NCI-H510A treated with DMSO at 0.1 percent for 48 hours (cell line): Measurements from ENCODE around the gene RHBDL2.
"Not testable (repeated sequence)": the region's sequence is repeated elsewhere in the genome, so short reads cannot be mapped to it uniquely, and the experiment has no call there.

Source experiments
- DNase-seq: peaks from one replicate; lab custom pipeline; 2025; lab: John Stamatoyannopoulos, UW

RHBDL2 gene

GRCh38 chr1:38932571-38932970, 9.1 kb downstream of the RHBDL2 start:
- no peak for DNase-seq

- DNase-seq, result no peak
Measured at GRCh38 chr1:38929476-38929875, 12.2 kb downstream of the RHBDL2 start.

GRCh38 chr1:38929054-38929453, 12.6 kb downstream of the RHBDL2 start:
- no peak for DNase-seq

GRCh38 chr1:38926091-38926490, 15.5 kb downstream of the RHBDL2 start:
- DNase-seq, result no peak

- no peak for DNase-seq
Measured at GRCh38 chr1:38925391-38925790, 16.2 kb downstream of the RHBDL2 start.

GRCh38 chr1:38923607-38924006, 18.0 kb downstream of the RHBDL2 start:
- DNase-seq, result no peak

GRCh38 chr1:38919130-38919529, 22.5 kb downstream of the RHBDL2 start:
- DNase-seq, result peak; percentile 75

GRCh38 chr1:38918568-38918967, 23.1 kb downstream of the RHBDL2 start:
- DNase-seq, result no peak

GRCh38 chr1:38917772-38918171, 23.9 kb downstream of the RHBDL2 start:
- DNase-seq, result no peak

GRCh38 chr1:38917337-38917736, 24.3 kb downstream of the RHBDL2 start:
- DNase-seq, result no peak

- DNase-seq, result no peak
Measured at GRCh38 chr1:38915352-38915948, 26.2 kb downstream of the RHBDL2 start.

GRCh38 chr1:38914908-38915307, 26.7 kb downstream of the RHBDL2 start:
- DNase-seq, result not testable (repeated sequence)

GRCh38 chr1:38908821-38909220, 32.8 kb downstream of the RHBDL2 start:
- no peak for DNase-seq

GRCh38 chr1:38905985-38906384, 35.6 kb downstream of the RHBDL2 start:
- DNase-seq, result no peak

GRCh38 chr1:38899560-38899959, 42.1 kb downstream of the RHBDL2 start:
- no peak for DNase-seq

- no peak for DNase-seq
Measured at GRCh38 chr1:38898653-38899230, 42.9 kb downstream of the RHBDL2 start.

GRCh38 chr1:38896169-38896568, 45.5 kb downstream of the RHBDL2 start:
- no peak for DNase-seq

- DNase-seq, result no peak
Measured at GRCh38 chr1:38892976-38893375, 48.7 kb downstream of the RHBDL2 start.

GRCh38 chr1:38891753-38892152, 49.9 kb downstream of the RHBDL2 start:
- DNase-seq, result peak; percentile 69

- DNase-seq, result no peak
Measured at GRCh38 chr1:38889589-38889988, 52.0 kb downstream of the RHBDL2 start.

- no peak for DNase-seq
Measured at GRCh38 chr1:38888423-38889333, 53.0 kb downstream of the RHBDL2 start.

GRCh38 chr1:38885092-38885491, 56.5 kb downstream of the RHBDL2 start:
- DNase-seq, result no peak

- no peak for DNase-seq
Measured at GRCh38 chr1:38881487-38881886, 60.1 kb downstream of the RHBDL2 start, which contains the start of gene GJA9. TSS of gene GJA9 (minus strand) at chr1:38881587. CDS start at chr1:38876098, 5,489 bp downstream.
